HepG2 (cell line): Measurements from ENCODE around the gene TMC2. TPM values are rescaled to one million over a fixed set of nuclear protein-coding genes. Genes with fewer than 3 reads are reported as not detected.

ENCODE experiments used
- HOXA3 ChIP-seq: sonication (generic); formaldehyde crosslinking; IDR thresholded peaks from 2 replicates; pipeline ENCODE4 v1.5.0; 2020; ENCODE audit warnings: missing genetic modification reagents
- MTF2 ChIP-seq: sonication (generic); formaldehyde crosslinking; IDR thresholded peaks from 2 replicates; pipeline ENCODE4 v1.5.0; 2020; ENCODE audit warnings: missing genetic modification reagents, borderline replicate concordance
- RFX1 ChIP-seq: fragments of 450-650 bp; IDR thresholded peaks from 2 replicates; pipeline ENCODE4 v1.6.1; 2017
- RORA ChIP-seq: sonication (generic); formaldehyde crosslinking; IDR thresholded peaks from 2 replicates; pipeline ENCODE4 v1.5.0; 2020; ENCODE audit warnings: mild to moderate bottlenecking, missing genetic modification reagents, moderate library complexity
- SMARCE1 ChIP-seq: fragments of 450-650 bp; IDR thresholded peaks from 2 replicates; pipeline ENCODE4 v1.6.1; 2017; ENCODE audit warnings: borderline replicate concordance
- YEATS4 ChIP-seq: sonication (generic); formaldehyde crosslinking; IDR thresholded peaks from 2 replicates; pipeline ENCODE4 v1.4.0; 2020; ENCODE audit warnings: missing genetic modification reagents, borderline replicate concordance
- ZNF354B ChIP-seq: sonication (generic); formaldehyde crosslinking; IDR thresholded peaks from 2 replicates; pipeline ENCODE4 v1.8.0; 2022; ENCODE audit warnings: mild to moderate bottlenecking, missing genetic modification reagents
- polyA plus RNA-seq, 8 experiments: library from polyadenylated mRNA; depleted of rRNA in 3 of 8; stranded (reverse) in 7 of 8; unstranded in 1 of 8; fragments of >200 nt; fragmentation: Illumina TruSeq in 4 of 8; extraction: Trizol in 4 of 8; gene quantifications; 2 replicates each; pipeline versions ENCODE4 v1.2.1 to v1.2.3, GENCODE V29; 2011 to 2016; ENCODE audit warnings: low read depth in 4 of 8, missing spikeins in 1 of 8, mixed read lengths in 1 of 8; ENCODE audit not compliant: insufficient read depth in 1 of 8
- total RNA-seq, 5 experiments: library from RNA; depleted of rRNA; stranded (reverse); fragments of >200 nt; fragmentation: Illumina TruSeq; extraction: Trizol; gene quantifications; 2 replicates each; pipeline ENCODE4 v1.2.3, GENCODE V29; 2016; ENCODE audit warnings: low read depth in 1 of 5
- TF ChIP-seq, protein P1 (sequence below): sonication (generic); formaldehyde crosslinking; IDR thresholded peaks from 2 replicates; pipeline ENCODE4 v1.8.1; 2023; ENCODE audit warnings: mild to moderate bottlenecking, moderate library complexity, missing genetic modification reagents
- TF ChIP-seq, protein P2 (sequence below): sonication (generic); formaldehyde crosslinking; conservative IDR thresholded peaks from 2 replicates; pipeline ENCODE4 v1.8.1; 2023; ENCODE audit warnings: missing genetic modification reagents
- TF ChIP-seq, protein P3 (sequence below): sonication (generic); formaldehyde crosslinking; IDR thresholded peaks from 2 replicates; pipeline ENCODE4 v1.8.0; 2022; ENCODE audit warnings: low read depth, missing genetic modification reagents
- TF ChIP-seq, protein P4 (sequence below): sonication (generic); formaldehyde crosslinking; IDR thresholded peaks from 2 replicates; pipeline ENCODE4 v1.5.0; 2020; ENCODE audit warnings: missing genetic modification reagents, mild to moderate bottlenecking, borderline replicate concordance
- TF ChIP-seq, protein P5 (sequence below), 2 experiments: IDR thresholded peaks; 2 replicates each; pipeline ENCODE4 v1.6.1; 2011 to 2012; ENCODE audit warnings: low read length in 2 of 2, borderline replicate concordance in 1 of 2, low read depth in 1 of 2, mild to moderate bottlenecking in 1 of 2, moderate library complexity in 1 of 2
- TF ChIP-seq, protein P6 (sequence below): IDR thresholded peaks from 2 replicates; pipeline ENCODE4 v1.4.0; 2020; ENCODE audit warnings: mild to moderate bottlenecking, missing genetic modification reagents
- TF ChIP-seq, protein P7 (sequence below): sonication (generic); formaldehyde crosslinking; IDR thresholded peaks from 2 replicates; pipeline ENCODE4 v1.4.0; 2020; ENCODE audit warnings: mild to moderate bottlenecking, missing genetic modification reagents

TMC2 gene
- total and polyA plus RNA-seq, 2 of the 13 experiments (the other 11 are each of a cell fraction or from before 2014, with no cell fraction given) = not detected

DNA sequence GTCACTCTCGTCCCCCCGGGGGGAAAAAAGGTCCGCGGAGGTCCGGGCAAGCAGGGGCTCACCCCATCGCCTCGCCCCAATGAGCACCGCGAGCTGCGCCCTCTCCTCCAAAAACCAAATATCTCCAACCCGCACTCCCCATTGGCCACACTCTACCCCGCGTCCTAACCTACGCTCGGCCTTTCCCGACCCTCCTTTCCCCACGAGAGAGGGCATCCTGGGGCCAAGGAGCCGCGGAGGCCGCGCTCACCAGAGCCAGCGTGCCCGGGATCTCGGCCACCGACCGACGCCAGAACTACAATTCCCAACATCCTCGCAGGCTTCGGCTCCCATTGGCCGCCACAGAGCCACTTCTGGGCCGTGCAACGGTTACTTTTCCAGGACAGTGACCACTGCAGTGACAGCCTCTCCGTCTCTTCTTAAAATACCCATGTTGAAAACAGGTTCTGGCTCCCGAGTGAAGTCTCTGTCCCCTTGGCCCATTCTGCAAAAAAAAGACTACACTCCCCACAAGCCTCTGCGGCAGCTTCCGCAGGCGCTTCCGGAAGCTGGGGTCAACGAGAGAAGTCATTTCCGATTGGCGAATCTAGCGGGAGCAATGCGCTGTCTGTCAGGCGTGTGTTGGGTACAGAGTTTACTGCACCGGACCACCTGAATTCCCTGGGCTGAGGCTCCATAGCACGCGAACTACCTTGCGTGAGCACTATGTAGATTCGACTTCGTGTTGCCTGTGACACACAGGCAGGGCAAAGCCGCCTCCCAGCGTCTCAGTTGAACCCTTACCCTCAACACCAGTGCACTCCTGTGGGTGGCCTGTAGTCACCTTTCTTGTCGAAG is 27.5 kb upstream of the TMC2 start, which contains the start of gene ZNF343 (continued):
- TF ChIP-seq, protein P1, sequence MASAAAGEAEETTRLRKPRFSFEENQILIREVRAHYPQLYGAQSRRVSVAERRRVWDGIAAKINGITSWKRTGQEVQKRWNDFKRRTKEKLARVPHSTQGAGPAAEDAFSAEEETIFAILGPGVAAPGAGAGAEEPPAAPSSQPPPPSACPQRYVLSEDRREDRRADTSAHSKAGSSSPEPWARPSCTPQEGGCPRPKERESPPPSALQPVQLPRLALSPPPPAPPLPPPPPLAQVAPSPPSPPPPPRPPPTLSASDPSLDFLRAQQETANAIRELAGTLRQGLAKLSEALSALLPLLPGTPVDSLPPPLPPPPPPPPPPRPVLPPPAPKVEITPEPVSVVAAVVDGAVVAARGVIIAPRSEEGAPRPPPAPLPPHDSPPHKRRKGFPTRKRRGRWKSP (CRISPR knock-in tag) = 0 out of 2 replicates have a peak, but pooled peaks have one; percentile 42
- no peak for TF ChIP-seq RFX1
- TF ChIP-seq, protein P2, sequence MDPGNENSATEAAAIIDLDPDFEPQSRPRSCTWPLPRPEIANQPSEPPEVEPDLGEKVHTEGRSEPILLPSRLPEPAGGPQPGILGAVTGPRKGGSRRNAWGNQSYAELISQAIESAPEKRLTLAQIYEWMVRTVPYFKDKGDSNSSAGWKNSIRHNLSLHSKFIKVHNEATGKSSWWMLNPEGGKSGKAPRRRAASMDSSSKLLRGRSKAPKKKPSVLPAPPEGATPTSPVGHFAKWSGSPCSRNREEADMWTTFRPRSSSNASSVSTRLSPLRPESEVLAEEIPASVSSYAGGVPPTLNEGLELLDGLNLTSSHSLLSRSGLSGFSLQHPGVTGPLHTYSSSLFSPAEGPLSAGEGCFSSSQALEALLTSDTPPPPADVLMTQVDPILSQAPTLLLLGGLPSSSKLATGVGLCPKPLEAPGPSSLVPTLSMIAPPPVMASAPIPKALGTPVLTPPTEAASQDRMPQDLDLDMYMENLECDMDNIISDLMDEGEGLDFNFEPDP (CRISPR knock-in tag) = peak; percentile 90; the same call in 1 of the 2 replicates
- TF ChIP-seq, protein P3, sequence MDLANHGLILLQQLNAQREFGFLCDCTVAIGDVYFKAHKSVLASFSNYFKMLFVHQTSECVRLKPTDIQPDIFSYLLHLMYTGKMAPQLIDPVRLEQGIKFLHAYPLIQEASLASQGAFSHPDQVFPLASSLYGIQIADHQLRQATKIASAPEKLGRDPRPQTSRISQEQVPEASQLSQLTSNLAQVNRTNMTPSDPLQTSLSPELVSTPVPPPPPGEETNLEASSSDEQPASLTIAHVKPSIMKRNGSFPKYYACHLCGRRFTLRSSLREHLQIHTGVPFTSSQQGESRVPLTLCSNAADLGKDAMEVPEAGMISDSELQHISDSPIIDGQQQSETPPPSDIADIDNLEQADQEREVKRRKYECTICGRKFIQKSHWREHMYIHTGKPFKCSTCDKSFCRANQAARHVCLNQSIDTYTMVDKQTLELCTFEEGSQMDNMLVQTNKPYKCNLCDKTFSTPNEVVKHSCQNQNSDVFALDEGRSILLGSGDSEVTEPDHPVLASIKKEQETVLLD (CRISPR knock-in tag) = no peak
- TF ChIP-seq, protein P4, sequence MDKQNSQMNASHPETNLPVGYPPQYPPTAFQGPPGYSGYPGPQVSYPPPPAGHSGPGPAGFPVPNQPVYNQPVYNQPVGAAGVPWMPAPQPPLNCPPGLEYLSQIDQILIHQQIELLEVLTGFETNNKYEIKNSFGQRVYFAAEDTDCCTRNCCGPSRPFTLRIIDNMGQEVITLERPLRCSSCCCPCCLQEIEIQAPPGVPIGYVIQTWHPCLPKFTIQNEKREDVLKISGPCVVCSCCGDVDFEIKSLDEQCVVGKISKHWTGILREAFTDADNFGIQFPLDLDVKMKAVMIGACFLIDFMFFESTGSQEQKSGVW (CRISPR knock-in tag) = no peak
- peak; percentile 87; the same call in 1 of the 2 replicates for TF ChIP-seq ZNF354B (CRISPR knock-in tag)
- peak; percentile 94 for TF ChIP-seq HOXA3 (CRISPR knock-in tag)
- peak; percentile 92 for TF ChIP-seq YEATS4
- TF ChIP-seq, protein P5, sequence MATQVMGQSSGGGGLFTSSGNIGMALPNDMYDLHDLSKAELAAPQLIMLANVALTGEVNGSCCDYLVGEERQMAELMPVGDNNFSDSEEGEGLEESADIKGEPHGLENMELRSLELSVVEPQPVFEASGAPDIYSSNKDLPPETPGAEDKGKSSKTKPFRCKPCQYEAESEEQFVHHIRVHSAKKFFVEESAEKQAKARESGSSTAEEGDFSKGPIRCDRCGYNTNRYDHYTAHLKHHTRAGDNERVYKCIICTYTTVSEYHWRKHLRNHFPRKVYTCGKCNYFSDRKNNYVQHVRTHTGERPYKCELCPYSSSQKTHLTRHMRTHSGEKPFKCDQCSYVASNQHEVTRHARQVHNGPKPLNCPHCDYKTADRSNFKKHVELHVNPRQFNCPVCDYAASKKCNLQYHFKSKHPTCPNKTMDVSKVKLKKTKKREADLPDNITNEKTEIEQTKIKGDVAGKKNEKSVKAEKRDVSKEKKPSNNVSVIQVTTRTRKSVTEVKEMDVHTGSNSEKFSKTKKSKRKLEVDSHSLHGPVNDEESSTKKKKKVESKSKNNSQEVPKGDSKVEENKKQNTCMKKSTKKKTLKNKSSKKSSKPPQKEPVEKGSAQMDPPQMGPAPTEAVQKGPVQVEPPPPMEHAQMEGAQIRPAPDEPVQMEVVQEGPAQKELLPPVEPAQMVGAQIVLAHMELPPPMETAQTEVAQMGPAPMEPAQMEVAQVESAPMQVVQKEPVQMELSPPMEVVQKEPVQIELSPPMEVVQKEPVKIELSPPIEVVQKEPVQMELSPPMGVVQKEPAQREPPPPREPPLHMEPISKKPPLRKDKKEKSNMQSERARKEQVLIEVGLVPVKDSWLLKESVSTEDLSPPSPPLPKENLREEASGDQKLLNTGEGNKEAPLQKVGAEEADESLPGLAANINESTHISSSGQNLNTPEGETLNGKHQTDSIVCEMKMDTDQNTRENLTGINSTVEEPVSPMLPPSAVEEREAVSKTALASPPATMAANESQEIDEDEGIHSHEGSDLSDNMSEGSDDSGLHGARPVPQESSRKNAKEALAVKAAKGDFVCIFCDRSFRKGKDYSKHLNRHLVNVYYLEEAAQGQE (IDR thresholded peaks at IDR 0.05; ENCODE audit: borderline replicate concordance in 1 of 2, low read depth in 1 of 2, low read length in 2 of 2) = no peak; a peak in 1 of 4 replicates
- TF ChIP-seq, protein P6, sequence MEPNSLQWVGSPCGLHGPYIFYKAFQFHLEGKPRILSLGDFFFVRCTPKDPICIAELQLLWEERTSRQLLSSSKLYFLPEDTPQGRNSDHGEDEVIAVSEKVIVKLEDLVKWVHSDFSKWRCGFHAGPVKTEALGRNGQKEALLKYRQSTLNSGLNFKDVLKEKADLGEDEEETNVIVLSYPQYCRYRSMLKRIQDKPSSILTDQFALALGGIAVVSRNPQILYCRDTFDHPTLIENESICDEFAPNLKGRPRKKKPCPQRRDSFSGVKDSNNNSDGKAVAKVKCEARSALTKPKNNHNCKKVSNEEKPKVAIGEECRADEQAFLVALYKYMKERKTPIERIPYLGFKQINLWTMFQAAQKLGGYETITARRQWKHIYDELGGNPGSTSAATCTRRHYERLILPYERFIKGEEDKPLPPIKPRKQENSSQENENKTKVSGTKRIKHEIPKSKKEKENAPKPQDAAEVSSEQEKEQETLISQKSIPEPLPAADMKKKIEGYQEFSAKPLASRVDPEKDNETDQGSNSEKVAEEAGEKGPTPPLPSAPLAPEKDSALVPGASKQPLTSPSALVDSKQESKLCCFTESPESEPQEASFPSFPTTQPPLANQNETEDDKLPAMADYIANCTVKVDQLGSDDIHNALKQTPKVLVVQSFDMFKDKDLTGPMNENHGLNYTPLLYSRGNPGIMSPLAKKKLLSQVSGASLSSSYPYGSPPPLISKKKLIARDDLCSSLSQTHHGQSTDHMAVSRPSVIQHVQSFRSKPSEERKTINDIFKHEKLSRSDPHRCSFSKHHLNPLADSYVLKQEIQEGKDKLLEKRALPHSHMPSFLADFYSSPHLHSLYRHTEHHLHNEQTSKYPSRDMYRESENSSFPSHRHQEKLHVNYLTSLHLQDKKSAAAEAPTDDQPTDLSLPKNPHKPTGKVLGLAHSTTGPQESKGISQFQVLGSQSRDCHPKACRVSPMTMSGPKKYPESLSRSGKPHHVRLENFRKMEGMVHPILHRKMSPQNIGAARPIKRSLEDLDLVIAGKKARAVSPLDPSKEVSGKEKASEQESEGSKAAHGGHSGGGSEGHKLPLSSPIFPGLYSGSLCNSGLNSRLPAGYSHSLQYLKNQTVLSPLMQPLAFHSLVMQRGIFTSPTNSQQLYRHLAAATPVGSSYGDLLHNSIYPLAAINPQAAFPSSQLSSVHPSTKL (CRISPR knock-in tag) = peak; percentile 37; the same call in 1 of the 2 replicates
- no peak for TF ChIP-seq MTF2 (CRISPR knock-in tag)
- no peak; the same call in 1 of the 2 replicates for TF ChIP-seq RORA (CRISPR knock-in tag)
- TF ChIP-seq SMARCE1 = no peak
- TF ChIP-seq, protein P7, sequence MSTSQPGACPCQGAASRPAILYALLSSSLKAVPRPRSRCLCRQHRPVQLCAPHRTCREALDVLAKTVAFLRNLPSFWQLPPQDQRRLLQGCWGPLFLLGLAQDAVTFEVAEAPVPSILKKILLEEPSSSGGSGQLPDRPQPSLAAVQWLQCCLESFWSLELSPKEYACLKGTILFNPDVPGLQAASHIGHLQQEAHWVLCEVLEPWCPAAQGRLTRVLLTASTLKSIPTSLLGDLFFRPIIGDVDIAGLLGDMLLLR = peak; percentile 92
